GM19099 (cell line): ENCODE measurements around the gene PLEKHA1.

Experiments
- POLR2A ChIP-seq: IDR thresholded peaks from 3 replicates; pipeline ENCODE4 v1.6.1; 2011; ENCODE audit warnings: low read depth; ENCODE audit not compliant: insufficient read length; ENCODE audit errors: extremely low read depth

Gene PLEKHA1

GRCh38 chr10:122480146-122480833 is 105.8 kb downstream of the PLEKHA1 start:
- no peak for TF ChIP-seq POLR2A

GRCh38 chr10:122481296-122482056 is 107.0 kb downstream of the PLEKHA1 start:
- no peak for TF ChIP-seq POLR2A
